ENCODE measurements around the gene ATF3.

GRCh38 chr1:212605441-212606394 lies 2.8 kb upstream of the ATF3 start:
- TF ChIP-seq POLR2A (IDR thresholded peaks at IDR 0.05): no peak
- no peak for TF ChIP-seq CTCF (IDR thresholded peaks at IDR 0.05)
